HG03469 (cell line): ENCODE results near the gene SEMA3D.
A peak's percentile ranks its signal among the peaks of the same experiment; 100 is the strongest.

Source experiments
- ATAC-seq: cut with Tn5 transposase; IDR thresholded peaks from one replicate; pipeline ENCODE4 v1.9.1; 2021; ENCODE audit warnings: mild to moderate bottlenecking, moderate library complexity, moderate number of reproducible peaks; ENCODE audit not compliant: unreplicated experiment

Gene SEMA3D

GRCh38 chr7:85186521-85187241, at the start of gene SEMA3D:
Gene SEMA3D, minus strand, starts transcription at chr7:85187056. Its CDS starts 65,165 bp downstream, at chr7:85121891.
- peak; percentile 85 for ATAC-seq

GRCh38 chr7:85234730-85235129, 47.9 kb upstream of the SEMA3D start:
- no peak for ATAC-seq

GRCh38 chr7:85232068-85232467, 45.2 kb upstream of the SEMA3D start:
- ATAC-seq: no peak

GRCh38 chr7:85230623-85231022, 43.8 kb upstream of the SEMA3D start:
- ATAC-seq: no peak

- ATAC-seq: no peak
Observed at GRCh38 chr7:85229544-85229943, 42.7 kb upstream of the SEMA3D start.

- ATAC-seq: no peak
Observed at GRCh38 chr7:85226361-85227085, 39.7 kb upstream of the SEMA3D start.

- no peak for ATAC-seq
Observed at GRCh38 chr7:85224171-85224570, 37.3 kb upstream of the SEMA3D start.

GRCh38 chr7:85222522-85222921, 35.7 kb upstream of the SEMA3D start:
- ATAC-seq: no peak

GRCh38 chr7:85221796-85222195, 34.9 kb upstream of the SEMA3D start:
- no peak for ATAC-seq

GRCh38 chr7:85220651-85221050, 33.8 kb upstream of the SEMA3D start:
- ATAC-seq: no peak

GRCh38 chr7:85220023-85220422, 33.2 kb upstream of the SEMA3D start:
- ATAC-seq: no peak

GRCh38 chr7:85217085-85217484, 30.2 kb upstream of the SEMA3D start:
- no peak for ATAC-seq

GRCh38 chr7:85215098-85215497, 28.2 kb upstream of the SEMA3D start:
- ATAC-seq: peak; percentile 89

GRCh38 chr7:85213500-85213899, 26.6 kb upstream of the SEMA3D start:
- ATAC-seq: no peak

- ATAC-seq: no peak
Observed at GRCh38 chr7:85205754-85206153, 18.9 kb upstream of the SEMA3D start.

- no peak for ATAC-seq
Observed at GRCh38 chr7:85204496-85204895, 17.6 kb upstream of the SEMA3D start.

GRCh38 chr7:85204061-85204460, 17.2 kb upstream of the SEMA3D start:
- ATAC-seq: no peak

GRCh38 chr7:85201209-85201608, 14.4 kb upstream of the SEMA3D start:
- no peak for ATAC-seq

GRCh38 chr7:85196696-85197095, 9.8 kb upstream of the SEMA3D start:
- ATAC-seq: no peak

- no peak for ATAC-seq
Observed at GRCh38 chr7:85191383-85191782, 4.5 kb upstream of the SEMA3D start.

GRCh38 chr7:85186083-85186520, 754 bp downstream of the SEMA3D start:
- no peak for ATAC-seq

GRCh38 chr7:85185424-85186082, 1.3 kb downstream of the SEMA3D start:
- no peak for ATAC-seq
